Renal cortex interstitium (tissue), 11 donors: ENCODE measurements around the gene DNASE1L2. TPM values are rescaled to one million over a fixed set of nuclear protein-coding genes. Genes with fewer than 3 reads are reported as not detected.
A peak's percentile ranks its signal among the peaks of the same experiment; 100 is the strongest.

Experiments
- DNase-seq, 11 donors: peaks; one replicate each; pipeline ENCODE4 v3.0.0-alpha.2; 2013; ENCODE audit warnings: low read depth in 9 of 11, low spot score in 4 of 11; ENCODE audit errors: extremely low read depth in 1 of 11
- polyA plus RNA-seq, 3 donors: library from polyadenylated mRNA; unstranded; fragments of 120-200 nt; gene quantifications; one replicate each; pipeline ENCODE4 v1.2.1, GENCODE V29; 2013; ENCODE audit not compliant: insufficient read length in 3 of 3

Gene DNASE1L2
- polyA plus RNA-seq, 3 donors = 0.36 to 1.4 (median 1.4) TPM

DNA sequence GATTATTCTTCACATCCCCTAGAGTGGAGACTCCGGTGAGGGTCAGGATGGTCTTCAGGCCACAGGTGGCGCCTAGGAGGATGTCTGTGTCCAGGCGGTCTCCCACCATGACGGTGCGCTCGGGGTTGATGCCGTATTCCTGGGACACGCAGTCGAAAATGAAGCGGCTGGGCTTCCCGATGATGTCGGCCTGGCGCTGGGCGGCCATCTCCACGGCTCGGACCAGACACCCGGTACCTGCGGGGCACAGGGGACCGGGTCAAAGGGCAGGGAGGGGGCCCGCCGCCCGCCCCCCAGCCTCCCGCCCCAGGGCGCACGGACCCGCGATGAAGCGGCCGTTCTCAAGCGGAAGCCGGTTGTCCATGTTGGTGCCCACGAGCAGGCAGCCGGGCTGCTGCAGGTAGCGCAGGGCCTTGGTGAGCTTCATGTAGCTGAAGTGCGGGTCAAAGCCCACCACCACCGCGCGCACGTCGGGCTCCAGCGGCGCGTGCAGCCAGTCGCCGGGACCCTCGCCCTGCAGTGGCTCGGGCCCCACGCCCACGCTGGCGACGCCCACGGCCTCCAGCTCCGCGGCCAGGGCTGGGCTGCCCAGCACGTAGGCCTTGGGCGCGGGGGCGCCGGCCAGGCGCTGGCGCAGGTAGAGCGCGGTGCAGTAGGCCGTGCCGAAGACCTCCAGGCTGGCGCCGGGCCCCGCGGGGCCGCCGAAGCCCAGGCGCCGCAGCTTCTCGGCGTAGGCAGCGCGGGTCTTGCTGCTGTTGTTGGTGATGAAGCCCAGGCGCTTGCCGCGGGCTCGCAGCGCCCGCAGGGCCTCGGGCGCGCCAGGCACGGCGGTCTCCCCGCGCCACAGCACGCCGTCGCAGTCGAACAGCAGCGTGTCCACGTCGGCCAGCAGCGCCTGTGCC, 22.2 kb upstream of the DNASE1L2 start:
- DNase-seq = no peak

DNA sequence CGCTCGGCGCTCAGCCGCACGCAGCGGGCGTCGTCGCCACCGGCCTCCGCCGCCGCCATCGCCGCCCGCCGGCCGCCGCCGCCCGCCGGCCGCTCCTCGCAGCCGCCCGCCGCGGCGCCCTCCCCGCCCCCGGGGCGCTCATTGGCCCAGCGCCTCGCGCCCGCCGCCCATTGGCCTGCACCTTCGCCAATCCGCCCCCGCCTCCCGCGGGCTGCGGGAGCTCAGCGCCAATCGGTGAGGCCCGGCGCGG, 21.6 kb upstream of the DNASE1L2 start, which contains the start of gene PGP:
TSS of gene PGP (minus strand) at position 122 of the 250 bp plus-strand sequence. CDS start at position 59, 63 bp downstream.
- no peak for DNase-seq

DNA sequence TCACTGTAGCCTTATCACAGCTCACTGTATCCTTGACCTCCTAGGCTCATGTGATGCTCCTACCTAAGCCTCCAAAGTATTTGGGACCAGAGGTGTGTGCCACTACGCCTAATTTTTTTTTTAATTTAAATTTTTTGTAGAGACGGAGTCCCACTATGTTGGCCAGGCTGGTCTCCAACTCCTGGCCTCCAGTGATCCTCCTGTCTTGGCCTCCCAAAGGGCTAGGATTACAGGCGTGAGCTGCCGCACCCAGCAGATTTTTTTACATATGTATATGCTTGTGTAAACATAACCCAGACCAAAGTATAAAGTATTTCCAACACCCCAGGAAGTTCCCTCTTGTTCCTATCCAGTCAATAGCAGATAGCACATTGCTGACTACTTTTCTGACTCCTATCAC, 19.9 kb upstream of the DNASE1L2 start:
- no peak for DNase-seq

DNA sequence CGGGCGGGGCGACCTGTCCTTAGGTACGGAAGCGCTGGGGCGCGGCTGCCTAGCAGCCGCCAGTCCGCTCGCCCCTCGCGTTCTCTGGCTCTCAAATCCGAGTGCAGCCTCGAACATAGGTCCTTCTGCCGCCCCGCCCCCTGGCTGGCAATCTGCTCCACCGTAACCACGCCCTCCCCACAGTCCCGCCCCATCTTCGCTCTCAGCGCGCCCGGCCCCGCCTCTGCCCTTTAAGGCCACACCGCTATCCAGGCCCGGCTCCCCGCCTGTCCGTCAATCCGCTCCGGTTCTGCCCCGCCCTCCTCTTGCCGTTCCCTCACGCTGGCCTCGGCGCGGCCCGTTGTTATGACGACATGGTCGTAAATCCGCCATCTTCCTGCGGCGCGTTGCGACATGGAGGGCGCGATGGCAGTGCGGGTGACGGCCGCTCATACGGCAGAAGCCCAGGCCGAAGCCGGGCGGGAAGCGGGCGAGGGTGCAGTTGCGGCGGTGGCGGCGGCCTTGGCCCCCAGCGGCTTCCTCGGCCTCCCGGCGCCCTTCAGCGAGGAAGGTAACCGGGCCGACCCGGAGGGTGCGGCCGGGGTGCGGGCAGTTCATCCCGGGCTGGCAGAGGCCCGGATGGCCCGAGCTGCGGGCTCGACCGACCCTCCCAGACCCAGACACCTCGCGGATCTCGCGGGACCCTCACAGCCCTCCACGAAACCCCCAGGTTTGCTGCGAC, 12.9 kb upstream of the DNASE1L2 start, which contains the start of gene E4F1:
TSS of gene E4F1 (plus strand) at position 371 of the 721 bp plus-strand sequence. CDS start at position 394, 23 bp downstream.
- DNase-seq = peak; percentile 93 to 99 (median 98)

DNA sequence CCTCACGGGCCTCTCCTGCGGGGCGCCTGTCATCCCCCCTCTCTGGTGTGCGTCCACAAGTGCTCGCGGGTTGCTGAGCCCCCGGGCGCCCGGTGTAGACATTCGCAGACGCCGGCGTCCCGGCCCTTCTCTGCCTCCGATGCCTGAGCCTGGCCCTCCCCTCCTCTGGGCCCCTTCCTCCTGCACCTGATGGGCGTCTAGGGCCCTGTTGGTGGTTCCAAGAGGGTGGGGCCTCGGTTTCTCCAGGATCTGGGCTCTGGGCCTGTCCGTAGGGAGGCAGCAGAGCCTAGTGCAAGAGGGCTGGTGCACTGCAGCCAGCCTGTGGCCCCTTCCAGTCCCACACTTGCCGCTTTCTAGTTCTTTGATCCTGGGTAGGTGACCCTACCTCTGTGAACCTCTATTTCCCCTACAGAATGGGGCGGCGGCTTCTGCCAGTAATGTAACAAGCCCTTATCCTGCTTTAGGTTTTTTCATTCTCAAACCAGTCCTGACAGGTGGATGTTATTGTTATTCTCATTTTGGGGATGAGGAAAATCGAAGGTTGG, 12.2 kb upstream of the DNASE1L2 start:
- no peak for DNase-seq

DNA sequence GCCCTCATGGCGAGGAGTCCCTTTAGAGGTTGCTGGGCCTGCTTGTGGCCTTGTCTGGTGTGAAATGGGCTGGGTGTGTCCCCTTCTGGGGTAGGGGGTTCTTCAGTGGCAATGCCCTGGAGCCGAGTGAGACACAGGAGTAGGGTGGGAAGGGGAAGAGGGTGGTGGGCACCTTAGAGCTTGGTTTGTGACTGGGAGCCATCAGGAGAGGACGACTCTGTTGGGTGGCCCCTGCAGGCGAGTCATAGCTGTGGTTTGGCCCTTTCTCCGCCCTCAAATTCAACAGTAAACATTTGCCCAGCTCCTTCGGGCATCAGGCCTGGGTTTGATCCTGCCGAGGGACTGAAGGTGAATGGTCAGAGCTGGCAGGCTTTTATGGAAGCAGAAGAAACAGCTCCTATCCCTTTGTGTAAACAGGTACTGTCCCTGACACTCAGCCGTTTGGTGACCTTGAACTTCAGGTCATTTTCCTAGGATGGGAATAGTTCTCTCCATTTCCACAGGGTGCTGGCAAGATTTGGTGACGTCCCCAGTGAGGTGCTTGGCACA, 9.9 kb upstream of the DNASE1L2 start:
- DNase-seq = no peak

DNA sequence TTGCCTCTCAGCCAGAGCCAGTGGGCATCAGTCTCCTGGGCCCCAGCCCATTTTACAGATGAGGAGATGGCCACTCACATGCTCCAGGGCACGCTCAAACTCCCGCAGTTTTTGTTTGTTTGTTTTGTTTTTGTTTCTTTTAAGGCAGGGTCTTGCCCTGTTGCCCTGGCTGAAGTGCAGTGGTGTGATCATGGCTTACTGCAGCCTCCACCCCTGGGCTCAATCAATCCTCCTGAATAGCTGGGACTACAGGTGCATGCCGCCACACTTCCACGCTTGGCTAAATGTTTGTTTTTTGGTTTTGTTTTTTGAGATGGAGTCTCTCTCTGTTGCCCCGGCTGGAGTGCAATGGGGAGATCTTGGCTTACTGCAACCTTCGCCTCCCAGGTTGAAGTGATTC, 9.3 kb upstream of the DNASE1L2 start:
- DNase-seq = no peak

DNA sequence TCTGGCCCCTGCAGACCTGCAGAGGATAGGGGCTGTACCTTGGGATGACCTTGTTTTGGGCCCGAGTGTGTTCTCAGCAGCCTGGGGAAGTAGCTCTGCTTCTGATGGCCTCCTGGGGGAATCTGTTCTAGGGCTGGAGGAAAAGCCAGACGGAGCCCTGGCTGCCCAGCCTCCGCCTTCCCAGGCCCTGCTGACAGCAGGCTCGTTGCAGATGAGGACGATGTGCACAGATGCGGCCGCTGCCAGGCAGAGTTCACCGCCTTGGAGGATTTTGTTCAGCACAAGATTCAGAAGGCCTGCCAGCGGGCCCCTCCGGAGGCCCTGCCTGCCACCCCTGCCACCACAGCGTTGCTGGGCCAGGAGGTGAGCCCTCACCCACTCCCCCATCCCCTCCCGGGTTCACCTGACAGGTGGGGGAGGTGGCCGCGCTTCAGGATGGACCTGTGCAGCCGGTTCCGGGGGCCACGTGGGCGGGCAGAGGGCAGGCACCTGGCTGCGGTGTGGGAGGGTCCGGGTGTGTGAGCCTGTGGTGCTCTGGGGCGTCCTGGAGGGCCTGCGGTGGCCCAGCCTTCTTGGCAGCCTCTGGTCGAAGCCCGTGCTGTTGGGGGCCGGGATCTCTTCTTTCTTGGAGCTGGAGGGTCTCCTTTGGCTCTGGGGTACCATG, 8.0 kb upstream of the DNASE1L2 start:
- no peak for DNase-seq

DNA sequence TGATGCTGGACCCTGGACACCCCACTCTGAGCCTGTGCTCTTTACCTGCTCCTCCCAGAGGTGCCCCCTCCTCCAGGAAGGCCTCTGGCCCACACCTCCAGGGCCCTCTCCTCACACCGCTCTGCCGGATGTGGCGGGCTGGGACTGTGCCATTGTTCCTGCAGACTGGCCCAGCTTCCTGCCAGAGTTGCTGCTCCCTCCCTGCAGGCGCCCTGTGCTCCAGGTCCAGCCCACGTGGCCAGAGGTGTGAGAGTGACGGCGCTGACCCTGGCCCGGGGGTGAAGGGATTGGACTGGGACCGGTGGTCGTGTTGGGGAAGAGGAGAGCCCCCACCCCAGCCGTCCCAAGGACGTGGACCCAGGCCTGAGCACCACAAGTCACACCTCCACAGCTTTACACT, 7.2 kb upstream of the DNASE1L2 start:
- DNase-seq = no peak

DNA sequence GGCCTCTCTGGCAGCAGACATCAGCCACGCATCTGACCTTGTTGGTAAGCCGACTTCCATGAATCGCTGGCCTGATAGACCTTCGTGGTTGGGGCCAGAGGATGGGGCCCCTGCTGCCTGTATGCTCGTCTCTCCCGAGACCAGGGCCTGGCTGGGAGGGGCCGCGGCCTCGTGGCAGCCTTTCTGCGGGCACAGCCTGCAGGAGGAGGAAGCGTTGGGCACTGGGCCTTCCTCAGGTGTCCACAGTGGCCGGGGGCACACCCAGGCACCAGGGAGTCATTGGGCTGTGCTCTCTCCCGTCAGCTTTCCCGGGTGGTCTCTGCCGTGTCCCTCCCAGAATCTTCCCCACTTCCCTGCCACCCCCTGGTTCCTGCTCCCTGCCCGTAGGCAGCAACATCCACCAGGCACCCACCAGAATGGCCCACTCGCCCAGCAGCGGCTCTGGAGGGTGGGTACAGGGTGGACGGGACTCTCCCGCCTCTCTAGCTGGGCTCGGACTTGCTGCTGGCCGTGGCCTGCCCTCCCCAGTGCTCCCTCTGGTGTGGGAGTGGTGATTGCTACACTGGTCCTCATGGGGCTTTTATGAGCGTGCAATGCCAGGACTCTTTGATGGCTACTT, 6.5 kb upstream of the DNASE1L2 start:
- no peak for DNase-seq

DNA sequence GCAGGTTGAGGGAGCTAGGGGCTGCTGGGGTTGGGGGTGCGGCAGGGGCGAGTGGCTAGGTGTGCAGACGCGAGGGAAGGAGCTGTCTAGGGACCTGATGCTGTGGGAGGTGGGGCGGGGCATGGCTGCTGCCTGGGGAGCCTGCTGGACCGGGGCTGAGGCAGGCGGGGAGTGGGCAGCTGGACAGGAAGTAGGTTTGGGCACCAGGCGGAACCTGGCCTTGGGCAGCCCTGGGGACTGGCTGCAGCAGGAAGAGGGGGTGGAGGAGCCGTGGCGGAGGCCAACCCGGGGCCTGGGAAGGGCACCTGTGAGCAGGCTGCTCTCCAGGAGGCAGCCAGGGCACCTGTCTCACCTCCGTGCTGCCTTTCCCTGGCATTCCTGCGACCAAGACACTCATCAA, 5.9 kb upstream of the DNASE1L2 start:
- no peak for DNase-seq

DNA sequence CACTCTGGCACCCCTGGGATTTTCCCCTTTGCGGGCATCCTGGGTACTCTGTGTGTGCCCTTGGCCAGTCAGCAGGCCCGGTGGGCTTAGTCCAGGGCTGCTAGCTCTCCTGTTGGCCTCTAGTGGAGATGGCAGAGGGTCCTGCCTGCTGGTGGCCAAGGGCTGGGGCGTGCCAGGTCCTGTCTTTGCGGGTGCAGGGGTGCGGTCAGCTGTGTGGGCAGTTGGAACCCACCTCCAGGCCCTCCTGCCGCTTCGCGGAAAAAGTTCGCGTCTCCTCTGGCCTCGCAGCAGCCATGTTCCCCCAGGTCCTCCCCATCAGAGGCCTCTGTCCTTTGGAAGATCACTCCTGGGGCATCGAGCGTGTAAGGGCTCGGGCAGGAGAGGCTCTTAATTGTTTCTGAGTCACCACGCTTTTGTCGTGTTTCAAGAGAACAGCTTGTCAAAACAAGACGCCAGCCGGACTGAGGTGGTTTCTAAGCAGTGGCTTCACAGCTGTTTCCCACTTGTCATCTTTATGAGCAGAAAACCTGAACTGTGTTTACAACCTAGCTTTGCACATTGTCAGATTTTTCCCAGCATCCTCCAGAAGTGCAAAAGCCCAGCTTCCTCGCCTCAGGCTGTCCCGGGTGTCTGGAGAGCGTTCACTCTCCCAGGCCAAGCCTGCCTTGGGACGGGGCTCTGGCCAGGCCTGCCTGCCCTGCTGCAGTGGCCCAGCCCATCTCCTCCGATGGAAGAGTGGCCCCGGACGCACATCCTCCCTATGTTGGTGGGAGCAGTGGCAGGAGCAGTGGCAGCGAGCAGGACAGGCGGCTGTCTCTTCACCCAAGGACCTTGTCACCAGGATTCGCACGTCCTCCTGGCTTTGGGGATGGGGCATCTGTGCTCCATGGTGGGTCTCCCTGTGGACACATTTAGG, 5.0 kb upstream of the DNASE1L2 start:
- no peak for DNase-seq

DNA sequence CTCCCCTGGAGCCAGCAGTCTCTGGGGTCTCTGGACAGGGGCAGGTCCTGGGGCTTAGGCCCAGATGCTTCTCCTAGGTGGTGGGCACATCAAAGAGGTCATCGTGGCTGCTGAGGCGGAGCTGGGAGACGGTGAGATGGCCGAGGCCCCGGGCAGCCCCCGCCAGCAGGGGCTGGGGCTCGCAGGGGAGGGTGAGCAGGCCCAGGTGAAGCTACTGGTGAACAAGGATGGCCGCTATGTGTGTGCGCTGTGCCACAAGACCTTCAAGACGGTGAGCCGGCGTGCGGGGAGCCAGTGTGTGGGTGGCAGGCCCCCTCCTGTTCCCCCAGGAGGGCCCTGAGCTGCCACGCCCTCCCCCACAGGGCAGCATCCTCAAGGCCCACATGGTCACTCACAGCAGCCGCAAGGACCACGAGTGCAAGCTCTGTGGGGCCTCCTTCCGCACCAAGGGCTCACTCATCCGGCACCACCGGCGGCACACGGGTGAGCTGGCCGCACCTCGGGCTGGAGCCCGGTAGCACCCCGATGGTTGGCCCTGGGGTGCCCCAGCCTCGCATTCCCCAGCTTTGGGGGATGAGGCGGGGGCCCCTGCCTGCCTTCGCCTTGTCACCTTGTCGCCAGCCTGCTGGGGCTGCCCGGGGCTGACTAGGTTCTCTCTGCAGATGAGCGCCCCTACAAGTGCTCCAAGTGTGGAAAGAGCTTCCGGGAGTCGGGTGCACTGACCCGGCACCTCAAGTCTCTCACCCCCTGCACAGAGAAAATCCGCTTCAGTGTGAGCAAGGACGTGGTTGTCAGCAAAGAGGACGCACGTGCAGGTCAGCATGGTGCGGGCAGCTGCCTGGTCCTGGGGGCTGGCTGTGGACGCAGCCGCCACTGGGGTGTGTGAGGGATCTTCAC, 3.9 kb upstream of the DNASE1L2 start:
- no peak for DNase-seq

DNA sequence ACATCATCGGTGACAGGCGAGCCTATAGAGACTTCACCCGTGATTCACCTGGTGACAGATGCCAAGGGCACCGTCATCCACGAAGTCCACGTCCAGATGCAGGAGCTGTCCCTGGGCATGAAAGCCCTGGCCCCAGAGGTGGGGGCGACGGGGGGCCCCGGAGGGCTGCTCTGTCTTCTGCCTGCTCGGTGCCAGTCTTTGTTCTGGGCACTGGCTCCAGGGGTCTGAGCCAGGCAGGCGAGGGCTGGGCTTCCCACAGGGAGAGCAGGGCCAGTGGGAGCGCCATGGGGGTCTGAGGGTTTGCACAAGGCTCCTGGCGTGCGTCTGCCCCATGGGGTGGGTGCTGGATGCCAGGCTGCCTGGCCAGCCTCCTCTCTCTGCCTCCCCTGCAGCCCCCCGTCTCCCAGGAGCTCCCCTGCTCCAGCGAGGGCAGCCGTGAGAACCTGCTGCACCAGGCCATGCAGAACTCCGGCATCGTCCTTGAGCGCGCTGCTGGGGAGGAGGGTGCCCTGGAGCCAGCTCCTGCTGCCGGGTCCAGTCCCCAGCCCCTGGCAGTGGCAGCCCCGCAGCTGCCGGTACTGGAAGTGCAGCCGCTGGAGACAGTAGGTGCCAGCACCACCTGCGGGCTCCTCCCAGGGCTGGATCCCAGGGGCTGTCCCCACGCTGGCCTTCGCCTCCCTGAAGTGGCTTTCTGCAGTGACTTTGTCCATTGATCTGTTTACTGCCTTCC, 3.0 kb upstream of the DNASE1L2 start:
- DNase-seq = no peak

DNA sequence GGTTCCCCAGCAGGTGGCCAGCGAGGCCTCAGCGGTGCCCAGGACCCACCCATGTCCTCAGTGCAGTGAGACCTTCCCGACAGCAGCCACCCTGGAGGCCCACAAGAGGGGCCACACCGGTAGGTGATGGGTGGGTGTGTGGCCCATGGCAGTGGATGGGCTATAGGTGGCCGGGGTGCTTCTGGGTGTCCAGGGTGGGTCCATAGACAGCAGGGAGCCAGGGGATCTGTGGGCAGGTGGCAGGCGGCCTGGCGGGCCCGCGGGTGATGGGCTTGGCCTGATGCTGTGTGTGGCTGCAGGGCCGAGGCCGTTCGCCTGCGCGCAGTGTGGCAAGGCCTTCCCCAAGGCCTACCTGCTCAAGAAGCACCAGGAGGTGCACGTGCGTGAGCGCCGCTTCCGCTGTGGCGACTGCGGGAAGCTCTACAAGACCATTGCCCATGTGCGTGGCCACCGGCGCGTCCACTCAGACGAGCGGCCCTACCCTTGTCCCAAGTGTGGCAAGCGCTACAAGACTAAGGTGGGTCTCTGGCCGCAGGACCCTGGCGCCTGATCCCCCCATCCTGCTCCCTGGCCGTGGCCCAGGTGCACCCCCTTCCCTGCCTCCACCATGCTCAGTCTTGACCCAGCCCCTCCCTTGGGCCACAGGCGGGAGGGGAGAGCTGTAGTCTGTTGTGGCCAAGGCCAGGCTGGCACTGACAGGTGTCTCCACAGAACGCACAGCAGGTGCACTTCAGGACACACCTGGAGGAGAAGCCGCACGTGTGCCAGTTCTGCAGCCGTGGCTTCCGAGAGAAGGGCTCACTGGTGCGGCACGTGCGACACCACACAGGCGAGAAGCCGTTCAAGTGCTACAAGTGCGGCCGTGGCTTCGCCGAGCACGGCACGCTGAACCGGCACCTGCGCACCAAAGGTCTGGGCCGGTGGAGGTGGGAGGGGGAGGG, 2.1 kb upstream of the DNASE1L2 start:
- no peak for DNase-seq
